HepG2 (cell line): ENCODE results near the gene ETV2. TPM values are rescaled to one million over a fixed set of nuclear protein-coding genes. Genes with fewer than 3 reads are reported as not detected.

Experiments used
- ARHGAP35 ChIP-seq: sonication (generic); formaldehyde crosslinking; IDR thresholded peaks from 2 replicates; pipeline ENCODE4 v1.9.0; 2022; ENCODE audit warnings: mild to moderate bottlenecking, inconsistent platforms, moderate library complexity, missing genetic modification reagents, borderline replicate concordance
- GLI4 ChIP-seq: sonication (generic); formaldehyde crosslinking; IDR thresholded peaks from 2 replicates; pipeline ENCODE4 v1.5.1; 2020; ENCODE audit warnings: missing genetic modification reagents, mild to moderate bottlenecking, moderate library complexity, borderline replicate concordance
- HNF4A ChIP-seq: sonication (generic); formaldehyde crosslinking; IDR thresholded peaks from 2 replicates; pipeline ENCODE4 v1.4.0; 2020; ENCODE audit warnings: missing genetic modification reagents
- NFKBIZ ChIP-seq: IDR thresholded peaks from 2 replicates; pipeline ENCODE4 v1.6.1; 2018; ENCODE audit warnings: missing genetic modification reagents, missing compliant biosample characterization
- PAF1 ChIP-seq: IDR thresholded peaks from 2 replicates; pipeline ENCODE4 v1.6.1; 2016; ENCODE audit warnings: missing genetic modification reagents, missing compliant biosample characterization
- PAX8 ChIP-seq: sonication (generic); formaldehyde crosslinking; IDR thresholded peaks from 2 replicates; pipeline ENCODE4 v1.8.0; 2022; ENCODE audit warnings: mild to moderate bottlenecking, missing genetic modification reagents, borderline replicate concordance
- REXO4 ChIP-seq: sonication (generic); formaldehyde crosslinking; IDR thresholded peaks from 2 replicates; pipeline ENCODE4 v1.8.0; 2022; ENCODE audit warnings: missing genetic modification reagents, mild to moderate bottlenecking, borderline replicate concordance
- SETDB1 ChIP-seq: sonication (generic); formaldehyde crosslinking; IDR thresholded peaks from 2 replicates; pipeline ENCODE4 v1.5.1; 2020; ENCODE audit warnings: missing genetic modification reagents, mild to moderate bottlenecking, borderline replicate concordance
- ZNF607 ChIP-seq: sonication (generic); formaldehyde crosslinking; IDR thresholded peaks from 2 replicates; pipeline ENCODE4 v1.5.1; 2020; ENCODE audit warnings: missing genetic modification reagents, mild to moderate bottlenecking, borderline replicate concordance
- polyA plus RNA-seq, 8 experiments: library from polyadenylated mRNA; depleted of rRNA in 3 of 8; stranded (reverse) in 7 of 8; unstranded in 1 of 8; fragments of >200 nt; fragmentation: Illumina TruSeq in 4 of 8; extraction: Trizol in 4 of 8; gene quantifications; 2 replicates each; pipeline versions ENCODE4 v1.2.1 to v1.2.3, GENCODE V29; 2011 to 2016; ENCODE audit warnings: low read depth in 4 of 8, missing spikeins in 1 of 8, mixed read lengths in 1 of 8; ENCODE audit not compliant: insufficient read depth in 1 of 8
- total RNA-seq, 5 experiments: library from RNA; depleted of rRNA; stranded (reverse); fragments of >200 nt; fragmentation: Illumina TruSeq; extraction: Trizol; gene quantifications; 2 replicates each; pipeline ENCODE4 v1.2.3, GENCODE V29; 2016; ENCODE audit warnings: low read depth in 1 of 5
- TF ChIP-seq, protein P1 (sequence below): sonication (generic); formaldehyde crosslinking; IDR thresholded peaks from 2 replicates; pipeline ENCODE4 v1.4.0; 2020; ENCODE audit warnings: mild to moderate bottlenecking, missing genetic modification reagents, borderline replicate concordance
- TF ChIP-seq, protein P2 (sequence below): IDR thresholded peaks from 2 replicates; pipeline ENCODE4 v1.6.1; 2018; ENCODE audit warnings: missing genetic modification reagents, mild to moderate bottlenecking, missing compliant biosample characterization
- TF ChIP-seq, protein P3 (sequence below): IDR thresholded peaks from 2 replicates; pipeline ENCODE4 v1.6.1; 2016; ENCODE audit warnings: low read depth, control low read depth
- TF ChIP-seq, protein P4 (sequence below): sonication (generic); formaldehyde crosslinking; IDR thresholded peaks from 2 replicates; pipeline ENCODE4 v1.5.0; 2020; ENCODE audit warnings: missing genetic modification reagents
- TF ChIP-seq, protein P5 (sequence below): IDR thresholded peaks from 2 replicates; pipeline ENCODE4 v1.6.1; 2018; ENCODE audit warnings: missing genetic modification reagents

The ETV2 gene
- total and polyA plus RNA-seq, 2 of the 13 experiments (the other 11 are each of a cell fraction or from before 2014, with no cell fraction given), result 0.07 to 0.20 TPM

DNA sequence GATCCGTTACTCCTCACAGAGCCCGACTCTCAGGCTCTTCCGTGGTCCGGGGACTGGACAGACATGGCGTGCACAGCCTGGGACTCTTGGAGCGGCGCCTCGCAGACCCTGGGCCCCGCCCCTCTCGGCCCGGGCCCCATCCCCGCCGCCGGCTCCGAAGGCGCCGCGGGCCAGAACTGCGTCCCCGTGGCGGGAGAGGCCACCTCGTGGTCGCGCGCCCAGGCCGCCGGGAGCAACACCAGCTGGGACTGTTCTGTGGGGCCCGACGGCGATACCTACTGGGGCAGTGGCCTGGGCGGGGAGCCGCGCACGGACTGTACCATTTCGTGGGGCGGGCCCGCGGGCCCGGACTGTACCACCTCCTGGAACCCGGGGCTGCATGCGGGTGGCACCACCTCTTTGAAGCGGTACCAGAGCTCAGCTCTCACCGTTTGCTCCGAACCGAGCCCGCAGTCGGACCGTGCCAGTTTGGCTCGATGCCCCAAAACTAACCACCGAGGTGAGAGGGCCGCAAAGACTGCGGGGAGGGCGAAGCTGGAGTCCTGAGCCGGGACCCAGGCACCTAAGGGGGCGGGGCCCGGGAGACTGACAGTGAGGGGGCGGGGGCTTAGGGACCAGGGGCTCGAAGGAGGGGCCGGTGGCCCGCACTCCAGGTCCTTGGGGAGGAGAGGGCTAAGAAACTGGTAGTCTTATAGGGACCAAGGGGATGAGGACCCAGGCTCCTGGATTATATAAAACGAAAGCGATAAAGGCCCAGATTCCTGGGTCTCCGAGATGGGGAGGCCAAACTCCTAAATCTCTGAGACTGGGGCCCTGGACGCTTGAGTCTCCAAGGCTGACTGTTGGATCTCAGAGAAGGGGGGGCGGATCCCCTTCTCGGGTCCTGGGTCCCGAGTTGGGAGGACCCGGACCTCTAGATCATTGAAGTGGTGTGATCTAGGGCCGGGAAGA, 2.0 kb downstream of the ETV2 start (continued):
- TF ChIP-seq, protein P1, sequence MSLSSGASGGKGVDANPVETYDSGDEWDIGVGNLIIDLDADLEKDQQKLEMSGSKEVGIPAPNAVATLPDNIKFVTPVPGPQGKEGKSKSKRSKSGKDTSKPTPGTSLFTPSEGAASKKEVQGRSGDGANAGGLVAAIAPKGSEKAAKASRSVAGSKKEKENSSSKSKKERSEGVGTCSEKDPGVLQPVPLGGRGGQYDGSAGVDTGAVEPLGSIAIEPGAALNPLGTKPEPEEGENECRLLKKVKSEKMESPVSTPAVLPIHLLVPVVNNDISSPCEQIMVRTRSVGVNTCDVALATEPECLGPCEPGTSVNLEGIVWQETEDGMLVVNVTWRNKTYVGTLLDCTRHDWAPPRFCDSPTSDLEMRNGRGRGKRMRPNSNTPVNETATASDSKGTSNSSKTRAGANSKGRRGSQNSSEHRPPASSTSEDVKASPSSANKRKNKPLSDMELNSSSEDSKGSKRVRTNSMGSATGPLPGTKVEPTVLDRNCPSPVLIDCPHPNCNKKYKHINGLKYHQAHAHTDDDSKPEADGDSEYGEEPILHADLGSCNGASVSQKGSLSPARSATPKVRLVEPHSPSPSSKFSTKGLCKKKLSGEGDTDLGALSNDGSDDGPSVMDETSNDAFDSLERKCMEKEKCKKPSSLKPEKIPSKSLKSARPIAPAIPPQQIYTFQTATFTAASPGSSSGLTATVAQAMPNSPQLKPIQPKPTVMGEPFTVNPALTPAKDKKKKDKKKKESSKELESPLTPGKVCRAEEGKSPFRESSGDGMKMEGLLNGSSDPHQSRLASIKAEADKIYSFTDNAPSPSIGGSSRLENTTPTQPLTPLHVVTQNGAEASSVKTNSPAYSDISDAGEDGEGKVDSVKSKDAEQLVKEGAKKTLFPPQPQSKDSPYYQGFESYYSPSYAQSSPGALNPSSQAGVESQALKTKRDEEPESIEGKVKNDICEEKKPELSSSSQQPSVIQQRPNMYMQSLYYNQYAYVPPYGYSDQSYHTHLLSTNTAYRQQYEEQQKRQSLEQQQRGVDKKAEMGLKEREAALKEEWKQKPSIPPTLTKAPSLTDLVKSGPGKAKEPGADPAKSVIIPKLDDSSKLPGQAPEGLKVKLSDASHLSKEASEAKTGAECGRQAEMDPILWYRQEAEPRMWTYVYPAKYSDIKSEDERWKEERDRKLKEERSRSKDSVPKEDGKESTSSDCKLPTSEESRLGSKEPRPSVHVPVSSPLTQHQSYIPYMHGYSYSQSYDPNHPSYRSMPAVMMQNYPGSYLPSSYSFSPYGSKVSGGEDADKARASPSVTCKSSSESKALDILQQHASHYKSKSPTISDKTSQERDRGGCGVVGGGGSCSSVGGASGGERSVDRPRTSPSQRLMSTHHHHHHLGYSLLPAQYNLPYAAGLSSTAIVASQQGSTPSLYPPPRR (CRISPR knock-in tag), result peak; percentile 37
- peak; percentile 44 for TF ChIP-seq ZNF607 (CRISPR knock-in tag)
- peak; percentile 65; the same call in 1 of the 2 replicates for TF ChIP-seq GLI4 (CRISPR knock-in tag)
- TF ChIP-seq SETDB1 (CRISPR knock-in tag), result no peak
- no peak; the same call in 1 of the 2 replicates for TF ChIP-seq HNF4A (CRISPR knock-in tag)
- TF ChIP-seq ARHGAP35, result peak; percentile 80
- TF ChIP-seq, protein P2, sequence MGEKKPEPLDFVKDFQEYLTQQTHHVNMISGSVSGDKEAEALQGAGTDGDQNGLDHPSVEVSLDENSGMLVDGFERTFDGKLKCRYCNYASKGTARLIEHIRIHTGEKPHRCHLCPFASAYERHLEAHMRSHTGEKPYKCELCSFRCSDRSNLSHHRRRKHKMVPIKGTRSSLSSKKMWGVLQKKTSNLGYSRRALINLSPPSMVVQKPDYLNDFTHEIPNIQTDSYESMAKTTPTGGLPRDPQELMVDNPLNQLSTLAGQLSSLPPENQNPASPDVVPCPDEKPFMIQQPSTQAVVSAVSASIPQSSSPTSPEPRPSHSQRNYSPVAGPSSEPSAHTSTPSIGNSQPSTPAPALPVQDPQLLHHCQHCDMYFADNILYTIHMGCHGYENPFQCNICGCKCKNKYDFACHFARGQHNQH, result peak; percentile 66; the same call in 1 of the 2 replicates
- TF ChIP-seq REXO4 (CRISPR knock-in tag), result peak; percentile 75; the same call in 1 of the 2 replicates
- TF ChIP-seq, protein P3, sequence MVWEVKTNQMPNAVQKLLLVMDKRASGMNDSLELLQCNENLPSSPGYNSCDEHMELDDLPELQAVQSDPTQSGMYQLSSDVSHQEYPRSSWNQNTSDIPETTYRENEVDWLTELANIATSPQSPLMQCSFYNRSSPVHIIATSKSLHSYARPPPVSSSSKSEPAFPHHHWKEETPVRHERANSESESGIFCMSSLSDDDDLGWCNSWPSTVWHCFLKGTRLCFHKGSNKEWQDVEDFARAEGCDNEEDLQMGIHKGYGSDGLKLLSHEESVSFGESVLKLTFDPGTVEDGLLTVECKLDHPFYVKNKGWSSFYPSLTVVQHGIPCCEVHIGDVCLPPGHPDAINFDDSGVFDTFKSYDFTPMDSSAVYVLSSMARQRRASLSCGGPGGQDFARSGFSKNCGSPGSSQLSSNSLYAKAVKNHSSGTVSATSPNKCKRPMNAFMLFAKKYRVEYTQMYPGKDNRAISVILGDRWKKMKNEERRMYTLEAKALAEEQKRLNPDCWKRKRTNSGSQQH (CRISPR knock-in tag), result no peak
- TF ChIP-seq, protein P4, sequence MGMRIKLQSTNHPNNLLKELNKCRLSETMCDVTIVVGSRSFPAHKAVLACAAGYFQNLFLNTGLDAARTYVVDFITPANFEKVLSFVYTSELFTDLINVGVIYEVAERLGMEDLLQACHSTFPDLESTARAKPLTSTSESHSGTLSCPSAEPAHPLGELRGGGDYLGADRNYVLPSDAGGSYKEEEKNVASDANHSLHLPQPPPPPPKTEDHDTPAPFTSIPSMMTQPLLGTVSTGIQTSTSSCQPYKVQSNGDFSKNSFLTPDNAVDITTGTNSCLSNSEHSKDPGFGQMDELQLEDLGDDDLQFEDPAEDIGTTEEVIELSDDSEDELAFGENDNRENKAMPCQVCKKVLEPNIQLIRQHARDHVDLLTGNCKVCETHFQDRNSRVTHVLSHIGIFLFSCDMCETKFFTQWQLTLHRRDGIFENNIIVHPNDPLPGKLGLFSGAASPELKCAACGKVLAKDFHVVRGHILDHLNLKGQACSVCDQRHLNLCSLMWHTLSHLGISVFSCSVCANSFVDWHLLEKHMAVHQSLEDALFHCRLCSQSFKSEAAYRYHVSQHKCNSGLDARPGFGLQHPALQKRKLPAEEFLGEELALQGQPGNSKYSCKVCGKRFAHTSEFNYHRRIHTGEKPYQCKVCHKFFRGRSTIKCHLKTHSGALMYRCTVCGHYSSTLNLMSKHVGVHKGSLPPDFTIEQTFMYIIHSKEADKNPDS (CRISPR knock-in tag), result no peak
- TF ChIP-seq PAX8 (CRISPR knock-in tag), result 0 out of 2 replicates have a peak, but pooled peaks have one; percentile 79
- TF ChIP-seq, protein P5, sequence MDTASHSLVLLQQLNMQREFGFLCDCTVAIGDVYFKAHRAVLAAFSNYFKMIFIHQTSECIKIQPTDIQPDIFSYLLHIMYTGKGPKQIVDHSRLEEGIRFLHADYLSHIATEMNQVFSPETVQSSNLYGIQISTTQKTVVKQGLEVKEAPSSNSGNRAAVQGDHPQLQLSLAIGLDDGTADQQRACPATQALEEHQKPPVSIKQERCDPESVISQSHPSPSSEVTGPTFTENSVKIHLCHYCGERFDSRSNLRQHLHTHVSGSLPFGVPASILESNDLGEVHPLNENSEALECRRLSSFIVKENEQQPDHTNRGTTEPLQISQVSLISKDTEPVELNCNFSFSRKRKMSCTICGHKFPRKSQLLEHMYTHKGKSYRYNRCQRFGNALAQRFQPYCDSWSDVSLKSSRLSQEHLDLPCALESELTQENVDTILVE, result no peak; the same call in 1 of the 2 replicates
- TF ChIP-seq PAF1 (CRISPR knock-in tag), result no peak
- TF ChIP-seq NFKBIZ (CRISPR knock-in tag), result peak; percentile 69
